Smooth muscle cell (in vitro differentiated cells): ENCODE measurements around the gene TNFSF13. TPM values are rescaled to one million over a fixed set of nuclear protein-coding genes. Genes with fewer than 3 reads are reported as not detected.
"Not testable (repeated sequence)": the region's sequence is repeated elsewhere in the genome, so short reads cannot be mapped to it uniquely, and the experiment has no call there.

Experiments
- DNase-seq: peaks from one replicate; lab custom pipeline; 2025; ENCODE audit not compliant: unreplicated experiment; lab: John Stamatoyannopoulos, UW
- H2AFZ ChIP-seq: fragments of 200-600 bp; sonication (generic); 2 replicates; pipeline ENCODE4 v1.6.0; 2016; ENCODE audit warnings: antibody characterized with exemption, low read depth, mild to moderate bottlenecking
- H3F3A ChIP-seq: fragments of 200-600 bp; sonication (generic); 2 replicates; pipeline ENCODE4 v1.6.0; 2017; ENCODE audit warnings: antibody characterized with exemption, low read depth
- H3K27ac ChIP-seq: fragments of 200-600 bp; sonication (generic); 2 replicates; pipeline ENCODE4 v1.5.1; 2016; ENCODE audit warnings: low read depth, mild to moderate bottlenecking
- H3K27me3 ChIP-seq: fragments of 200-600 bp; sonication (generic); 2 replicates; pipeline ENCODE4 v1.6.1; 2016; ENCODE audit warnings: low read depth, mild to moderate bottlenecking
- H3K36me3 ChIP-seq: fragments of 200-600 bp; sonication (generic); 2 replicates; pipeline ENCODE4 v1.5.1; 2016; ENCODE audit warnings: low read depth
- H3K4me1 ChIP-seq: fragments of 200-600 bp; sonication (generic); 2 replicates; pipeline ENCODE4 v1.5.1; 2016; ENCODE audit warnings: low read depth
- H3K4me2 ChIP-seq: fragments of 200-600 bp; sonication (generic); 2 replicates; pipeline ENCODE4 v1.6.0; 2016; ENCODE audit warnings: mild to moderate bottlenecking
- H3K4me3 ChIP-seq: fragments of 200-600 bp; sonication (generic); 2 replicates; pipeline ENCODE4 v1.5.1; 2016; ENCODE audit warnings: mild to moderate bottlenecking
- H3K79me2 ChIP-seq: fragments of 200-600 bp; sonication (generic); 2 replicates; pipeline ENCODE4 v1.6.0; 2016; ENCODE audit warnings: low read depth, mild to moderate bottlenecking
- H3K9ac ChIP-seq: fragments of 200-600 bp; sonication (generic); 2 replicates; pipeline ENCODE4 v1.6.0; 2016; ENCODE audit warnings: low read depth
- H3K9me3 ChIP-seq: fragments of 200-600 bp; sonication (generic); replicated peaks from 2 replicates; pipeline ENCODE4 v1.5.1; 2016; ENCODE audit warnings: low read depth
- H4K20me1 ChIP-seq: fragments of 200-600 bp; sonication (generic); 2 replicates; pipeline ENCODE4 v1.6.0; 2016; ENCODE audit warnings: low read depth
- WGBS: methylation state at CpG from one replicate; pipeline ENCODE4 v1.1.7; 2016; ENCODE audit warnings: low lambda C conversion rate; 5-methylcytosine and 5-hydroxymethylcytosine counted together
- polyA plus RNA-seq: library from polyadenylated mRNA; unstranded; fragments of >200 nt; fragmentation: Nextera tagmentation; extraction: Ambion mirVana; gene quantifications from 2 replicates; pipeline ENCODE4 v1.2.1, GENCODE V29; 2016
- total RNA-seq: library from RNA; depleted of rRNA; stranded (reverse); fragments of >200 nt; gene quantifications from 2 replicates; pipeline ENCODE4 v1.2.3, GENCODE V29; 2014
- TF ChIP-seq, protein P1 (sequence below): fragments of 200-600 bp; sonication (generic); IDR thresholded peaks from 2 replicates; pipeline ENCODE4 v1.5.1; 2017; ENCODE audit warnings: borderline replicate concordance, mild to moderate bottlenecking, antibody characterized with exemption; ENCODE audit not compliant: insufficient read depth, poor library complexity, severe bottlenecking

TNFSF13 gene
- total and polyA plus RNA-seq, 2 experiments from 2014 or later, result 0.38 to 4.1 TPM

DNA sequence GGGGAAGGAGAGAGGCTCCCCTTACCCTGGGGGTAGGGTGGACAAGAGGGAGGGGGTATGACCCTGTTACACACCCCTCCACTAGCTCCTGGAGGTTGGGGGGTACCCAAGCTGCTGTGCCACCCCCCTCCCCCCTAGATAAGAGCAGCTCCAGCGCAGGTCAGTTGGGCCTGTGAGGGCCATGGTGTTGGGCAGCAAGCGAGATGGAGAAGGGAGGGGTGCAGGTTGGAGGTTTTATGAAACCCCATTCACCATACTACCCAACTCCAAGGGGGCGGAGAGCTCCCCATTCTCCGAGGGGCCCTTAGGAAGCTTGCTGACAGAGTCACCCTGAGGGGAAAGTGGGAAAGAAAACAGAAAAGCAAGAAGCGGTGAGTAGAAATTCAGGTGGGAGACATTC, 33.0 kb downstream of the TNFSF13 start:
- no peak overlapping the region for H2AFZ ChIP-seq
- H3K4me3 ChIP-seq, result no peak overlapping the region
- peaks cover 9% of the 10 kb centered on the region for H4K20me1 ChIP-seq
- H3F3A ChIP-seq, result peaks cover 1% of the 10 kb centered on the region
- H3K27ac ChIP-seq, result peak overlapping the region; percentile 96
- DNase-seq, result no peak
- peaks cover 10% of the 10 kb centered on the region for H3K36me3 ChIP-seq
- H3K79me2 ChIP-seq, result no peaks in the 10 kb centered on the region
- WGBS, result 95% methylated on average over 5 of the region's 5 CpGs
- H3K27me3 ChIP-seq, result no peaks in the 10 kb centered on the region
- TF ChIP-seq, protein P1, sequence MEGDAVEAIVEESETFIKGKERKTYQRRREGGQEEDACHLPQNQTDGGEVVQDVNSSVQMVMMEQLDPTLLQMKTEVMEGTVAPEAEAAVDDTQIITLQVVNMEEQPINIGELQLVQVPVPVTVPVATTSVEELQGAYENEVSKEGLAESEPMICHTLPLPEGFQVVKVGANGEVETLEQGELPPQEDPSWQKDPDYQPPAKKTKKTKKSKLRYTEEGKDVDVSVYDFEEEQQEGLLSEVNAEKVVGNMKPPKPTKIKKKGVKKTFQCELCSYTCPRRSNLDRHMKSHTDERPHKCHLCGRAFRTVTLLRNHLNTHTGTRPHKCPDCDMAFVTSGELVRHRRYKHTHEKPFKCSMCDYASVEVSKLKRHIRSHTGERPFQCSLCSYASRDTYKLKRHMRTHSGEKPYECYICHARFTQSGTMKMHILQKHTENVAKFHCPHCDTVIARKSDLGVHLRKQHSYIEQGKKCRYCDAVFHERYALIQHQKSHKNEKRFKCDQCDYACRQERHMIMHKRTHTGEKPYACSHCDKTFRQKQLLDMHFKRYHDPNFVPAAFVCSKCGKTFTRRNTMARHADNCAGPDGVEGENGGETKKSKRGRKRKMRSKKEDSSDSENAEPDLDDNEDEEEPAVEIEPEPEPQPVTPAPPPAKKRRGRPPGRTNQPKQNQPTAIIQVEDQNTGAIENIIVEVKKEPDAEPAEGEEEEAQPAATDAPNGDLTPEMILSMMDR, result no peak
- H3K9ac ChIP-seq, result no peak overlapping the region
- peaks cover 23% of the 10 kb centered on the region for H3K4me1 ChIP-seq
- H3K4me2 ChIP-seq, result no peak overlapping the region
- H3K9me3 ChIP-seq, result no peaks in the 10 kb centered on the region

DNA sequence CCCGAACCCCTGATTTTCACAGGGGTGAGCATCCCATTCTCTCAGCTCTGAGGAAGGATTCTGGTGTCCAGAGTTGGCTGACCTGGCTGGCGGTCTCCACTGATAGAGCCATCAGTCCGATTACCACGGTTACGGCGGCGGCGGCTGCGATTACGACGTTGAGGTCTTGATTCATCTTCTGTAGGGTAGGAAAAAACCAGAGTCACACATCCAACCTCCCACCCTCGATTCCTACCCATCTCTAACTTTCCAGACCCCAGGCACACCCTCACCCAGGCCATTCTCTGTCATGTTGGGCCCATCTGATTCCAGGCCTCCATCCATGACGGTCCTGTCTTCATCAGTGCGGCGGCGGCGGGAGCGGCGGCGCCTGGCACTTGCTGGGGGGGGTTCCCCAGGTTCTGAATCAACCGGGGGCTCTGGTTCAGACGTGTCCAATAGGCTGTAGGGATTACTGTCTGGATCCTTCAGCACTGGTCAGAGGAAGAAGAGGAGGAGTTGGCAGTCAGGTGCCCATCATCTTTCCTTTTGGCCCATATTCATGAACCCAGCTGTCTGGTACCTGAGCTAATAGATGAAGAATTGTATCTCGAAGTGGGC, 34.0 kb downstream of the TNFSF13 start:
- H2AFZ ChIP-seq, result no peak overlapping the region
- TF ChIP-seq, protein P1, result no peak
- WGBS, result 99% methylated on average over 23 of the region's 23 CpGs
- no peak overlapping the region for H3K27ac ChIP-seq
- H3K9me3 ChIP-seq, result no peaks in the 10 kb centered on the region
- peaks cover 10% of the 10 kb centered on the region for H3K36me3 ChIP-seq
- H3K4me3 ChIP-seq, result no peak overlapping the region
- no peak overlapping the region for H3K9ac ChIP-seq
- no peaks in the 10 kb centered on the region for H3K79me2 ChIP-seq
- H3K27me3 ChIP-seq, result no peaks in the 10 kb centered on the region
- H4K20me1 ChIP-seq, result peaks cover 9% of the 10 kb centered on the region
- no peaks in the 10 kb centered on the region for H3F3A ChIP-seq
- no peak for DNase-seq
- H3K4me2 ChIP-seq, result no peak overlapping the region
- H3K4me1 ChIP-seq, result peaks cover 23% of the 10 kb centered on the region

DNA sequence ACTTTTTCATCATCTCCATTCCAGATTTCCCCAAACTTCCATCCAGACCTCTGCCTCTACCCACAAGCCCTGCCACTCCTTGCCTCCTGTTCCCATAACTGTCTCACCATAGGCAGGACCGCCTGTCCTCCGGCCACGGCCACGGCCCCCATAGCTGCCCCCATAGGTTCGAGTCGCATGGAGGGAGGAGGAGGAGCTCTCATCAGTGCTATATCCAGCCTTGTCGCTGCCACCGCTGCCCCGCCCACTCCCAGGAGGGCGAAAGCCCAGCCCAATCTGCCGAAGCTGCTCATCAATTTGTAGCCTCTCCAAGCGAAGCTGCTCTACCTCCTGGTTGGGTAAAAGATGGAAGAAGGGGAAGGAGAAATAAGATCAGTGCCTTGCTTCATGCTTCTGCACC, 34.7 kb downstream of the TNFSF13 start:
- TF ChIP-seq, protein P1, result no peak
- peaks cover 10% of the 10 kb centered on the region for H3K36me3 ChIP-seq
- H3K9ac ChIP-seq, result no peak overlapping the region
- H3K4me1 ChIP-seq, result peaks cover 23% of the 10 kb centered on the region
- no peaks in the 10 kb centered on the region for H3K9me3 ChIP-seq
- 94% methylated on average over 12 of the region's 12 CpGs for WGBS
- no peaks in the 10 kb centered on the region for H3F3A ChIP-seq
- H2AFZ ChIP-seq, result no peak overlapping the region
- no peak for DNase-seq
- H4K20me1 ChIP-seq, result peaks cover 9% of the 10 kb centered on the region
- H3K27ac ChIP-seq, result no peak overlapping the region
- H3K4me3 ChIP-seq, result no peak overlapping the region
- H3K27me3 ChIP-seq, result no peaks in the 10 kb centered on the region
- no peaks in the 10 kb centered on the region for H3K79me2 ChIP-seq
- H3K4me2 ChIP-seq, result no peak overlapping the region

DNA sequence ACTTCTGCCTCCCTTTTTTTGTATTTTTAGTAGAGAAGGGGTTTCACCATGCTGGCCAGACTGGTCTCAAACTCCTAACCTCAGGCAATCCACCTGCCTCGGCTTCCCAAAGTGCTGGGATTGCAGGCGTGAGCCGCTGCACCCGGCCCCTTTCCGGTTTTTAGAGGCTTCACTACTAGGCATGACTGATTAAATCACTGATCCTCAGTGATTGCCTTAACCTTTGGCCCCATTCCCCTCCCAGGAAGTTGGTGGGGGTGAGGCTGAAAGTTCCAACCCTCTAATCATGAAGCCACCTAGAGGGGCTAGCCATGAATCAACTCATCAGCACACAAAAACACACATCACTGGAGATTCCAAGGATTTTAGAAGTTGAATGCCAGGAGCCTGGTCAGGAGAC, 39.0 kb downstream of the TNFSF13 start:
- not testable (repeated sequence) for H2AFZ ChIP-seq, H3K9ac ChIP-seq, DNase-seq, H3K79me2 ChIP-seq, H3K9me3 ChIP-seq, H3K4me3 ChIP-seq, H3K4me2 ChIP-seq, H3F3A ChIP-seq, H3K27ac ChIP-seq, H3K4me1 ChIP-seq, H3K27me3 ChIP-seq, H4K20me1 ChIP-seq
- H3K36me3 ChIP-seq, result peaks cover 17% of the 10 kb centered on the region
- WGBS, result 76% methylated on average over 5 of the region's 5 CpGs
